ENCODE measurements around the gene ANKRD36C. TPM values are rescaled to one million over a fixed set of nuclear protein-coding genes. Genes with fewer than 3 reads are reported as not detected.
"Not testable (repeated sequence)": the region's sequence is repeated elsewhere in the genome, so short reads cannot be mapped to it uniquely, and the experiment has no call there.

Gene ANKRD36C
- total RNA-seq, 5 donors from 2014 or later (not counting 1 experiment from before 2014, with no cell fraction given) = 60.6 to 94.8 (median 68.6) TPM

DNA sequence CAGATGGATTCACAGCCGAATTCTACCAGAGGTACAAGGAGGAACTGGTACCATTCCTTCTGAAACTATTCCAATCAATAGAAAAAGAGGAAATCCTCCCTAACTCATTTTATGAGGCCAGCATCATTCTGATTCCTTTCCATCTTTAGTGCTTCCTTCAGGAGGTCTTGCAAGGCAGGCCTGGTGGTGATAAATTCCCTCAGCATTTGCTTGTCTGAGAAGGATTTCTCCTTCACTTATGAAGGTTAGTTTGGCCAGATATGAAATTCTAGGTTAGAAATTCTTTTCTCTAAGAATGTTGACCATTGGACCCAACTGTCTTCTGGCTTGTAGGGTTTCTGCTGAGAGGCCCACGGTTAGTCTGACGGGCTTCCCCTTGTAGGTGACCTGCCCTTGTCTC, 167.4 kb downstream of the ANKRD36C start:
- H3K27ac Mint-ChIP-seq; H3K27me3 ChIP-seq (replicated peaks in 1 of 2; ENCODE audit: control insufficient read depth in 2 of 2, extremely low read depth in 1 of 2, insufficient read depth in 2 of 2, low read length in 1 of 2); H3K4me3 ChIP-seq (ENCODE audit: control insufficient read depth in 1 of 2, extremely low read depth in 1 of 2, low read length in 1 of 2); H3K27ac ChIP-seq (ENCODE audit: low read length); CTCF ChIA-PET; H3K4me3 Mint-ChIP-seq; H3K4me1 Mint-ChIP-seq; H3K9me3 ChIP-seq; H3K4me1 ChIP-seq (ENCODE audit: control insufficient read depth in 1 of 2, extremely low read depth in 1 of 2, insufficient read depth in 2 of 2, low read length in 2 of 2); H3K36me3 ChIP-seq (ENCODE audit: control insufficient read depth in 2 of 2, extremely low read depth in 1 of 2, insufficient read depth in 1 of 2, low read length in 1 of 2); H3K27me3 Mint-ChIP-seq; POLR2A ChIA-PET; DNase-seq; ATAC-seq (replicated peaks in 1 of 4): not testable (repeated sequence)
- peaks cover 24 to 50% (median 30%) of the 10 kb centered on the region in 3 donors for H3K9me3 Mint-ChIP-seq
- WGBS (ENCODE audit: insufficient coverage) = no CpG with 5 or more reads among the region's 3 CpGs
- H3K36me3 Mint-ChIP-seq = peaks cover 29% of the 10 kb centered on the region

DNA sequence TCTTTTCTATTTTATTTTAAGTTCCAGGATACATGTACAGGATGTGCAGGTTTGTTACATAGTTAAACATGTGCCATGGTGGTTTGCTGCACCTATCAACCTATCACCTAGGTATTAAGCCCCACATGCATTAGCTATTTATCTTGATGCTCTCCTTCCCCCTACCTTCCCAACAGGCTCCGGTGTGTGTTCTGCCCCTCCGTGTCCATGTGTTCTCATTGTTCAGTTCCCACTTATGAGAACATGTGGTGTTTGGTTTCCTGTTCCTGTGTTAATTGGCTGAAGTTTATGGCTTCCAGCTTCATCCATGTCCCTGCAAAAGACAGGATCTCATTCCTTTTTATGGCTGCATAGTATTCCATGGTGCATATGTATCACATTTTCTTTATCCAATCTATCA, 174.1 kb downstream of the ANKRD36C start:
- no CpG with 5 or more reads among the region's 2 CpGs for WGBS (ENCODE audit: insufficient coverage)
- CTCF ChIA-PET = not testable (repeated sequence)

DNA sequence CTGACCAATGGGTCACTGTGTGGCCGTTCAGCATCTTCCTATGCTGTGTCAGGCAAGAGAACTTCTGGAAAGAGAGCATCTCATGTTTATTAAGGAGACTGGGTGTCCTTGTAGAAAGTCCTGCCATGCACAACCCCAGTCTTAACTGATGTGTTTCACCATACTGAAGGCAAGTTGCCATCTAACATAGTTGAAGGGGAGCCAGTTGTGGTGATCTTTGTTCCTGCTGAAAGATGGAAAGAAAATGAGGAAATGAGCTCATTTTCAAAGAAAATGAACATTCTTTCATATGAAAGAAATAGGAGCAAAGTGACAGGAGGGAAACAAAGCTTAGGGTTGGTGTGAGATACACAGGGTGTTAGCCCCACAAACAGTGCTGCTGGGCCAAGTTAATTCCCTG, 178.3 kb downstream of the ANKRD36C start:
- POLR2A ChIA-PET; H3K4me3 ChIP-seq (ENCODE audit: control insufficient read depth in 1 of 2, extremely low read depth in 1 of 2, low read length in 1 of 2); H3K4me1 ChIP-seq (ENCODE audit: control insufficient read depth in 1 of 2, extremely low read depth in 1 of 2, insufficient read depth in 2 of 2, low read length in 2 of 2); ATAC-seq (replicated peaks in 1 of 4); H3K27ac ChIP-seq (ENCODE audit: low read length); H3K27me3 ChIP-seq (replicated peaks in 1 of 2; ENCODE audit: control insufficient read depth in 2 of 2, extremely low read depth in 1 of 2, insufficient read depth in 2 of 2, low read length in 1 of 2); H3K9me3 ChIP-seq; H3K27me3 Mint-ChIP-seq; H3K36me3 ChIP-seq (ENCODE audit: control insufficient read depth in 2 of 2, extremely low read depth in 1 of 2, insufficient read depth in 1 of 2, low read length in 1 of 2); H3K4me3 Mint-ChIP-seq; CTCF ChIA-PET; DNase-seq; H3K4me1 Mint-ChIP-seq; H3K27ac Mint-ChIP-seq: not testable (repeated sequence)
- Mint-ChIP-seq H3K36me3 (peaks cover 47% of the 10 kb centered on the region), H3K9me3 (peaks cover 24 to 37% (median 27%) of the 10 kb centered on the region in 3 donors)
- no CpG with 5 or more reads among the region's 1 CpG for WGBS (ENCODE audit: insufficient coverage)

More for the DNA sequence above, 174.1 kb downstream of the ANKRD36C start:
- H3K4me3 ChIP-seq (ENCODE audit: control insufficient read depth in 1 of 2, extremely low read depth in 1 of 2, low read length in 1 of 2); H3K27ac ChIP-seq (ENCODE audit: low read length); H3K27me3 Mint-ChIP-seq; H3K4me3 Mint-ChIP-seq; H3K27ac Mint-ChIP-seq; H3K4me1 Mint-ChIP-seq; ATAC-seq (replicated peaks in 1 of 4); POLR2A ChIA-PET; DNase-seq; H3K27me3 ChIP-seq (replicated peaks in 1 of 2; ENCODE audit: control insufficient read depth in 2 of 2, extremely low read depth in 1 of 2, insufficient read depth in 2 of 2, low read length in 1 of 2); H3K36me3 ChIP-seq (ENCODE audit: control insufficient read depth in 2 of 2, extremely low read depth in 1 of 2, insufficient read depth in 1 of 2, low read length in 1 of 2); H3K9me3 ChIP-seq; H3K4me1 ChIP-seq (ENCODE audit: control insufficient read depth in 1 of 2, extremely low read depth in 1 of 2, insufficient read depth in 2 of 2, low read length in 2 of 2): not testable (repeated sequence)
- Mint-ChIP-seq H3K9me3 (peaks cover 39 to 60% (median 41%) of the 10 kb centered on the region in 3 donors), H3K36me3 (peaks cover 39% of the 10 kb centered on the region)

DNA sequence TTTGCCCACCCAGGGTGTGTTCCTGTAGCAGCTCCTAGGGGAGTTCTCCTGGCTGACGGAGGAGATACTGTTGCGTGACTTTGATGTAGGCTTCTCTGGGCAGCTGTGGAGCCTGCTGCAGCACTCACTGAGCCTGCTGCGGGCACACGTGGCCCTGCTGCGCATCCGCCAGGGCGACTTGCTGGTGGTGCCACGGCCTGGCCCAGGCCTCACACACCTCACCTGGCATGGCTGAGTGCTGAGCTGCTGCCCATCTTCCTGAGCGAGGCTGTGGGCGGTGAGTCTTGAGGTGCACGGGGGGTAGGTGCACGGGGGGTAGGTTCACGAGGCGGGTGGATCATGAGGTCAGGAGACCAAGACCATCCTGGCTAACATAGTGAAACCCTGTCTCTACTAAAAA, 191.7 kb downstream of the ANKRD36C start:
- H3K27me3 ChIP-seq (replicated peaks in 1 of 2; ENCODE audit: control insufficient read depth in 2 of 2, extremely low read depth in 1 of 2, insufficient read depth in 2 of 2, low read length in 1 of 2) = no peaks in the 10 kb centered on the region
- H3K4me1 ChIP-seq (ENCODE audit: control insufficient read depth in 1 of 2, extremely low read depth in 1 of 2, insufficient read depth in 2 of 2, low read length in 2 of 2) = no peaks in the 10 kb centered on the region
- Mint-ChIP-seq H3K27ac (no peak overlapping the region), H3K9me3 (peaks cover 14 to 27% (median 16%) of the 10 kb centered on the region in 3 donors), H3K4me1 (no peaks in the 10 kb centered on the region), H3K36me3 (peaks cover 8% of the 10 kb centered on the region), H3K4me3 (no peak overlapping the region), H3K27me3 (no peaks in the 10 kb centered on the region)
- no peak overlapping the region for H3K27ac ChIP-seq (ENCODE audit: low read length)
- 93% methylated on average over 12 of the region's 14 CpGs for WGBS (ENCODE audit: insufficient coverage)
- no peaks in the 10 kb centered on the region for H3K36me3 ChIP-seq (ENCODE audit: control insufficient read depth in 2 of 2, extremely low read depth in 1 of 2, insufficient read depth in 1 of 2, low read length in 1 of 2)
- no peak overlapping the region for H3K4me3 ChIP-seq (ENCODE audit: control insufficient read depth in 1 of 2, extremely low read depth in 1 of 2, low read length in 1 of 2)
- H3K9me3 ChIP-seq = no peaks in the 10 kb centered on the region
- CTCF ChIA-PET = no interaction called here
- DNase-seq = no peak
- ATAC-seq (replicated peaks in 1 of 4) = no peak
- POLR2A ChIA-PET = no interaction called here

DNA sequence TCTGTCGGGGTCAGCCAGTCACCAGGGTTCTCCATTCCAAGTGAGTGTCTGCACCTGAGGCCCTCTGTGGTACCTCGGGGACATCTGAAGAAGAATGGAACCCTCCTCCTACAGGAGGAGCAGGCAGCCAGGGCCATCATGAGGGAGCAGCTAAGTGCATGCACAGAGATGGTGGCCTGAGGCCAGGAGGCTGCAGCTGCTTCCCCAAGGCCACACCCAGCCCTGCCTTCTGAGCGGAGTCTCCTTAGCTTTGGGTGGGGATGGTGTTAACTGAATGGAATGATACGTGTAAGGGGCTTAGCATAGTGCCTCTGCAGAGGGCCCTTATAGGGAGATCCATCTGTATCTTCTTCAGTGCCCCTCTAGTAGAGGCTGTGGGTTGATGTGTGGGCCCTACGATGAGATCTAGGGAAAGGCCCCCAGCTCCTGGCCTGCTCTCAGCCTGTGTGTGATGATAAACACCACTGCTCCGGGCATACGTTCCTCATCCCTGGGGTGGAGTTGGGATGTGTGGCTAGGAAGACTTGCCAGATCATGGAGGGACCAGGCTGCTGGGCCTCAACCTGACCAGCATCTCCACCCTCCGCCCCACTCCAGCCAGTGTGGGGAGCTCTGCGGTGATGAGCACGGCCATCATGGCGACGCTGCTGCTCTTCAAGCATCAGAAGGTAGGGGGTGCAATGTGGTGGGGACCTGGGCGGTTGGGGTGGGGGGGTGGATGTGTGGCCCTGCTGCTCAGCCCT, 192.3 kb downstream of the ANKRD36C start:
- H3K4me1 ChIP-seq (ENCODE audit: control insufficient read depth in 1 of 2, extremely low read depth in 1 of 2, insufficient read depth in 2 of 2, low read length in 2 of 2); H3K27me3 Mint-ChIP-seq; H3K4me1 Mint-ChIP-seq; H3K4me3 ChIP-seq (ENCODE audit: control insufficient read depth in 1 of 2, extremely low read depth in 1 of 2, low read length in 1 of 2); H3K36me3 ChIP-seq (ENCODE audit: control insufficient read depth in 2 of 2, extremely low read depth in 1 of 2, insufficient read depth in 1 of 2, low read length in 1 of 2); DNase-seq; CTCF ChIA-PET; H3K27me3 ChIP-seq (replicated peaks in 1 of 2; ENCODE audit: control insufficient read depth in 2 of 2, extremely low read depth in 1 of 2, insufficient read depth in 2 of 2, low read length in 1 of 2); H3K9me3 ChIP-seq; H3K27ac Mint-ChIP-seq; ATAC-seq (replicated peaks in 1 of 4); H3K36me3 Mint-ChIP-seq; POLR2A ChIA-PET; H3K27ac ChIP-seq (ENCODE audit: low read length); H3K4me3 Mint-ChIP-seq: not testable (repeated sequence)
- 98% methylated on average over 6 of the region's 13 CpGs for WGBS (ENCODE audit: insufficient coverage)
- peaks cover 8 to 21% (median 13%) of the 10 kb centered on the region in 3 donors for H3K9me3 Mint-ChIP-seq

DNA sequence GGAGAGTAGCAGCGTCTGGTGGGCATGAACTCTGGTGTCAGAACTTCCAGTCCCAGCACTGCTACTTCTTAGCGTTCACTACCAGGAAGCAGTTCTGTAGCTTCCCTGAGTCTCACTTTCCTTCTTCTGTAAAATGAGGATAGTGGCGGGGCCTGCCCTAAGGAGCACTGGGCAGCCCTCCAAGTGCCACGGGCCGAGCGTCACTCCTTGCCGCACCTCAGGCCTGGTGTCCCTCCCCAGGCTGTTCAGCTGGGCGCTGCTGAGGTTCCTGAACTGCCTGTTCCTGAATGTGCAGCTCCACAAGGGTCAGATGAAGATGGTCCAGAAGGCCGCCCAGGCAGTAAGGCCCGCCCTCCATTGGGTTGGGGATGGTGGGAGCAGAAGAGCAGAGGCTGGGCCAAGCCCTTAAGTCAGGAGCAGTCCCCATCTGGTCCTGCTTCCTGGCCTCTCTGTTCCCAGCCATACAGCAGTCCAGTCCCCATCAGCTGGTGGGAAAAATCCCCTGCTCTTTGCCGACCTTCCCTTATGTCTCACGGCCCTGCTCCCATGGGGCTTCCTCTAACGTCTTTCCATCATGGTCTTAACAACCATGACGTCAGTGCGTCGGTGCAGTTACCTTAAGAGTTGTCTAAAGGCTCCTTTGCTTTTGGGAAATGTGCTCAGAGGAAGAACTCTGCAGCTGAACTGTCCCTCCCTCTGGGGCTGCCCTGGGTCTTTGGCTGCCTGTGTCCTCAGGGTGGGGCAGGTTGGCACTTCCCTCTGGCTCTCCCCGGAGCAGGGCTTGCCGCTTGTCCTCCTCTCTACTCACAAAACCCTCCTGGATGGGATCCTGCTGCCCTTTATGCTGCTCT, 195.2 kb downstream of the ANKRD36C start:
- H3K4me1 Mint-ChIP-seq; H3K27ac ChIP-seq (ENCODE audit: low read length); H3K36me3 ChIP-seq (ENCODE audit: control insufficient read depth in 2 of 2, extremely low read depth in 1 of 2, insufficient read depth in 1 of 2, low read length in 1 of 2); H3K4me1 ChIP-seq (ENCODE audit: control insufficient read depth in 1 of 2, extremely low read depth in 1 of 2, insufficient read depth in 2 of 2, low read length in 2 of 2); H3K27me3 ChIP-seq (replicated peaks in 1 of 2; ENCODE audit: control insufficient read depth in 2 of 2, extremely low read depth in 1 of 2, insufficient read depth in 2 of 2, low read length in 1 of 2); H3K27me3 Mint-ChIP-seq; H3K4me3 Mint-ChIP-seq; H3K4me3 ChIP-seq (ENCODE audit: control insufficient read depth in 1 of 2, extremely low read depth in 1 of 2, low read length in 1 of 2); H3K36me3 Mint-ChIP-seq; CTCF ChIA-PET; ATAC-seq (replicated peaks in 1 of 4); POLR2A ChIA-PET; H3K9me3 ChIP-seq; H3K27ac Mint-ChIP-seq; DNase-seq: not testable (repeated sequence)
- WGBS (ENCODE audit: insufficient coverage) = no CpG with 5 or more reads among the region's 18 CpGs
- H3K9me3 Mint-ChIP-seq = peaks cover 0 to 11% (median 5%) of the 10 kb centered on the region in 3 donors
